Measurements from ENCODE around the gene VWA8.

The VWA8 gene

GRCh38 chr13:41716236-41716635 lies 244.7 kb downstream of the VWA8 start:
- no peak overlapping the region for H3K4me3 Mint-ChIP-seq
- H3K36me3 Mint-ChIP-seq, result peaks cover 2% of the 10 kb centered on the region
- DNase-seq, result no peak
- no peaks in the 10 kb centered on the region for H3K4me1 Mint-ChIP-seq
- CTCF ChIA-PET, result no interaction called here
- H3K9me3 Mint-ChIP-seq, result no peaks in the 10 kb centered on the region
- H3K27ac Mint-ChIP-seq, result no peak overlapping the region
- no peaks in the 10 kb centered on the region for H3K27me3 Mint-ChIP-seq

- H3K4me1 Mint-ChIP-seq, result no peaks in the 10 kb centered on the region
- H3K4me3 Mint-ChIP-seq, result no peak overlapping the region
- no peaks in the 10 kb centered on the region for H3K27me3 Mint-ChIP-seq
- H3K9me3 Mint-ChIP-seq, result no peaks in the 10 kb centered on the region
- no peaks in the 10 kb centered on the region for H3K36me3 Mint-ChIP-seq
- CTCF ChIA-PET, result interaction anchor here (0.5 kb wide), 1 partner anchor 72 kb away, joined by 3 read pairs; no protein-coding TSS in a partner anchor
- H3K27ac Mint-ChIP-seq, result no peak overlapping the region
- no peak for DNase-seq
These were observed 247.5 kb downstream of the VWA8 start for GRCh38 chr13:41713405-41713804.

GRCh38 chr13:41710771-41711170 lies 250.1 kb downstream of the VWA8 start:
- H3K4me3 Mint-ChIP-seq, result no peak overlapping the region
- no peaks in the 10 kb centered on the region for H3K9me3 Mint-ChIP-seq
- CTCF ChIA-PET, result no interaction called here
- DNase-seq, result no peak
- no peaks in the 10 kb centered on the region for H3K36me3 Mint-ChIP-seq
- H3K4me1 Mint-ChIP-seq, result no peaks in the 10 kb centered on the region
- no peaks in the 10 kb centered on the region for H3K27me3 Mint-ChIP-seq
- no peak overlapping the region for H3K27ac Mint-ChIP-seq

GRCh38 chr13:41709511-41709910 lies 251.4 kb downstream of the VWA8 start:
- CTCF ChIA-PET, result no interaction called here
- H3K36me3 Mint-ChIP-seq, result no peaks in the 10 kb centered on the region
- no peak overlapping the region for H3K27ac Mint-ChIP-seq
- no peaks in the 10 kb centered on the region for H3K27me3 Mint-ChIP-seq
- no peak for DNase-seq
- no peak overlapping the region for H3K4me3 Mint-ChIP-seq
- no peaks in the 10 kb centered on the region for H3K9me3 Mint-ChIP-seq
- H3K4me1 Mint-ChIP-seq, result no peaks in the 10 kb centered on the region

GRCh38 chr13:41708713-41709112 lies 252.2 kb downstream of the VWA8 start:
- Mint-ChIP-seq H3K27me3 (no peaks in the 10 kb centered on the region), H3K4me1 (no peaks in the 10 kb centered on the region), H3K4me3 (no peak overlapping the region), H3K27ac (no peak overlapping the region), H3K36me3 (no peaks in the 10 kb centered on the region), H3K9me3 (no peaks in the 10 kb centered on the region)
- no peak for DNase-seq
- CTCF ChIA-PET, result interaction anchor here (0.6 kb wide), 1 partner anchor 122 kb away, joined by 3 read pairs; no protein-coding TSS in a partner anchor

- H3K27ac Mint-ChIP-seq, result no peak overlapping the region
- H3K27me3 Mint-ChIP-seq, result no peaks in the 10 kb centered on the region
- CTCF ChIA-PET, result no interaction called here
These were observed 253.6 kb downstream of the VWA8 start for GRCh38 chr13:41707194-41707821.

GRCh38 chr13:41706152-41706551 lies 254.8 kb downstream of the VWA8 start:
- no peak for DNase-seq
- H3K27ac Mint-ChIP-seq, result no peak overlapping the region
- no peaks in the 10 kb centered on the region for H3K27me3 Mint-ChIP-seq
- H3K4me3 Mint-ChIP-seq, result no peak overlapping the region
- H3K4me1 Mint-ChIP-seq, result no peaks in the 10 kb centered on the region
- CTCF ChIA-PET, result no interaction called here
- H3K36me3 Mint-ChIP-seq, result no peaks in the 10 kb centered on the region
- no peaks in the 10 kb centered on the region for H3K9me3 Mint-ChIP-seq

More at GRCh38 chr13:41707194-41707821, 253.6 kb downstream of the VWA8 start:
- no peak for DNase-seq
- Mint-ChIP-seq H3K4me1 (no peaks in the 10 kb centered on the region), H3K36me3 (no peaks in the 10 kb centered on the region), H3K4me3 (no peak overlapping the region), H3K9me3 (no peaks in the 10 kb centered on the region)

- Mint-ChIP-seq H3K4me1 (no peaks in the 10 kb centered on the region), H3K27me3 (no peaks in the 10 kb centered on the region), H3K9me3 (no peaks in the 10 kb centered on the region), H3K27ac (no peak overlapping the region), H3K4me3 (no peak overlapping the region), H3K36me3 (peaks cover 8% of the 10 kb centered on the region)
- DNase-seq, result no peak
- CTCF ChIA-PET, result no interaction called here
These were observed 258.4 kb downstream of the VWA8 start for GRCh38 chr13:41702540-41702939.

- no peak for DNase-seq
- no peak overlapping the region for H3K27ac Mint-ChIP-seq
- H3K9me3 Mint-ChIP-seq, result no peaks in the 10 kb centered on the region
- no peaks in the 10 kb centered on the region for H3K4me1 Mint-ChIP-seq
- peaks cover 8% of the 10 kb centered on the region for H3K36me3 Mint-ChIP-seq
- CTCF ChIA-PET, result no interaction called here
- no peak overlapping the region for H3K4me3 Mint-ChIP-seq
- H3K27me3 Mint-ChIP-seq, result no peaks in the 10 kb centered on the region
These were observed 259.2 kb downstream of the VWA8 start for GRCh38 chr13:41701676-41702075.

GRCh38 chr13:41700790-41701310 lies 260.1 kb downstream of the VWA8 start:
- Mint-ChIP-seq H3K27ac (no peak overlapping the region), H3K36me3 (peaks cover 8% of the 10 kb centered on the region), H3K4me3 (no peak overlapping the region), H3K27me3 (no peaks in the 10 kb centered on the region), H3K4me1 (no peaks in the 10 kb centered on the region), H3K9me3 (no peaks in the 10 kb centered on the region)
- DNase-seq, result no peak
- CTCF ChIA-PET, result no interaction called here

- CTCF ChIA-PET, result interaction anchor here (1.4 kb wide), 1 partner anchor 31 kb away, joined by 3 read pairs; no protein-coding TSS in a partner anchor
- Mint-ChIP-seq H3K36me3 (peaks cover 8% of the 10 kb centered on the region), H3K27me3 (no peaks in the 10 kb centered on the region), H3K27ac (no peak overlapping the region), H3K9me3 (no peaks in the 10 kb centered on the region), H3K4me1 (no peaks in the 10 kb centered on the region), H3K4me3 (no peak overlapping the region)
- DNase-seq, result no peak
These were observed 261.1 kb downstream of the VWA8 start for GRCh38 chr13:41699759-41700158.

GRCh38 chr13:41697578-41697977 lies 263.3 kb downstream of the VWA8 start:
- no peaks in the 10 kb centered on the region for H3K9me3 Mint-ChIP-seq
- peaks cover 8% of the 10 kb centered on the region for H3K36me3 Mint-ChIP-seq
- no peaks in the 10 kb centered on the region for H3K4me1 Mint-ChIP-seq
- CTCF ChIA-PET, result no interaction called here
- H3K4me3 Mint-ChIP-seq, result no peak overlapping the region
- H3K27me3 Mint-ChIP-seq, result no peaks in the 10 kb centered on the region
- DNase-seq, result no peak
- no peak overlapping the region for H3K27ac Mint-ChIP-seq

GRCh38 chr13:41696163-41697003 lies 264.5 kb downstream of the VWA8 start:
- Mint-ChIP-seq H3K36me3 (peaks cover 11% of the 10 kb centered on the region), H3K27ac (no peak overlapping the region), H3K4me3 (no peak overlapping the region), H3K9me3 (no peaks in the 10 kb centered on the region), H3K4me1 (no peaks in the 10 kb centered on the region), H3K27me3 (no peaks in the 10 kb centered on the region)
- no peak for DNase-seq
- CTCF ChIA-PET, result interaction anchor here (0.9 kb wide), 1 partner anchor 22 kb away, joined by 3 read pairs; no protein-coding TSS in a partner anchor

- Mint-ChIP-seq H3K9me3 (no peaks in the 10 kb centered on the region), H3K4me3 (no peak overlapping the region), H3K27ac (no peak overlapping the region), H3K27me3 (no peaks in the 10 kb centered on the region), H3K36me3 (peaks cover 21% of the 10 kb centered on the region), H3K4me1 (no peaks in the 10 kb centered on the region)
- CTCF ChIA-PET, result no interaction called here
- DNase-seq, result no peak
These were observed 266.2 kb downstream of the VWA8 start for GRCh38 chr13:41694545-41695301.

All from activated naive CD4-positive, alpha-beta T cell treated with anti-CD3 and anti-CD28 coated beads, Interleukin-2, amount 10 ng/mL, durations not matched to agents 7 days and 5 days (primary cell).